GM21528 (cell line): ENCODE results near the gene ADGRL3.
"Not testable (repeated sequence)": the region's sequence is repeated elsewhere in the genome, so short reads cannot be mapped to it uniquely, and the experiment has no call there.

ENCODE experiments used
- ATAC-seq: cut with Tn5 transposase; IDR thresholded peaks from one replicate; pipeline ENCODE4 v1.9.1; 2021; ENCODE audit warnings: mild to moderate bottlenecking, moderate library complexity; ENCODE audit not compliant: unreplicated experiment, low FRiP score

ADGRL3 gene

GRCh38 chr4:61336488-61336887 lies 136.4 kb downstream of the ADGRL3 start:
- ATAC-seq = no peak

GRCh38 chr4:61336916-61337315 lies 136.8 kb downstream of the ADGRL3 start:
- no peak for ATAC-seq

- ATAC-seq = no peak
These were observed 141.9 kb downstream of the ADGRL3 start for GRCh38 chr4:61342061-61342460.

GRCh38 chr4:61350932-61351331 lies 150.8 kb downstream of the ADGRL3 start:
- no peak for ATAC-seq

GRCh38 chr4:61356696-61357095 lies 156.6 kb downstream of the ADGRL3 start:
- no peak for ATAC-seq

- ATAC-seq = no peak
These were observed 159.2 kb downstream of the ADGRL3 start for GRCh38 chr4:61359301-61359700.

GRCh38 chr4:61372817-61373216 lies 172.7 kb downstream of the ADGRL3 start:
- not testable (repeated sequence) for ATAC-seq

- ATAC-seq = no peak
These were observed 173.8 kb downstream of the ADGRL3 start for GRCh38 chr4:61373901-61374440.

- no peak for ATAC-seq
These were observed 174.3 kb downstream of the ADGRL3 start for GRCh38 chr4:61374447-61374891.

GRCh38 chr4:61375301-61375700 lies 175.2 kb downstream of the ADGRL3 start:
- no peak for ATAC-seq

- ATAC-seq = no peak
These were observed 176.2 kb downstream of the ADGRL3 start for GRCh38 chr4:61376301-61376700.

GRCh38 chr4:61379406-61379805 lies 179.3 kb downstream of the ADGRL3 start:
- ATAC-seq = no peak

GRCh38 chr4:61380865-61381264 lies 180.7 kb downstream of the ADGRL3 start:
- ATAC-seq = no peak

GRCh38 chr4:61385256-61385655 lies 185.1 kb downstream of the ADGRL3 start:
- no peak for ATAC-seq

- not testable (repeated sequence) for ATAC-seq
These were observed 187.2 kb downstream of the ADGRL3 start for GRCh38 chr4:61387372-61387771.

GRCh38 chr4:61389640-61390039 lies 189.5 kb downstream of the ADGRL3 start:
- no peak for ATAC-seq

GRCh38 chr4:61395754-61396153 lies 195.6 kb downstream of the ADGRL3 start:
- no peak for ATAC-seq

- ATAC-seq = no peak
These were observed 197.0 kb downstream of the ADGRL3 start for GRCh38 chr4:61397174-61397573.

GRCh38 chr4:61400439-61401038 lies 200.4 kb downstream of the ADGRL3 start:
- ATAC-seq = no peak

- ATAC-seq = no peak
These were observed 201.6 kb downstream of the ADGRL3 start for GRCh38 chr4:61401771-61402170.

- ATAC-seq = no peak
These were observed 205.2 kb downstream of the ADGRL3 start for GRCh38 chr4:61405307-61405706.

- ATAC-seq = no peak
These were observed 206.6 kb downstream of the ADGRL3 start for GRCh38 chr4:61406677-61407076.
